SU-DHL-6 (cell line): Measurements from ENCODE around the gene SPEG.

ENCODE experiments used
- CTCF ChIP-seq: fragments of 200-600 bp; sonication (generic); IDR thresholded peaks from one replicate; pipeline ENCODE4 v1.5.1; 2017; ENCODE audit warnings: antibody characterized with exemption, mild to moderate bottlenecking, low read length, moderate library complexity; ENCODE audit not compliant: insufficient read depth, poor library complexity, severe bottlenecking
- EZH2phosphoT487 ChIP-seq: fragments of 200-600 bp; sonication (generic), shearing (Covaris generic); conservative IDR thresholded peaks from 2 replicates; pipeline ENCODE4 v1.6.1; 2018; ENCODE audit warnings: mild to moderate bottlenecking, antibody characterized with exemption, low read length, moderate library complexity, mixed read lengths

DNA sequence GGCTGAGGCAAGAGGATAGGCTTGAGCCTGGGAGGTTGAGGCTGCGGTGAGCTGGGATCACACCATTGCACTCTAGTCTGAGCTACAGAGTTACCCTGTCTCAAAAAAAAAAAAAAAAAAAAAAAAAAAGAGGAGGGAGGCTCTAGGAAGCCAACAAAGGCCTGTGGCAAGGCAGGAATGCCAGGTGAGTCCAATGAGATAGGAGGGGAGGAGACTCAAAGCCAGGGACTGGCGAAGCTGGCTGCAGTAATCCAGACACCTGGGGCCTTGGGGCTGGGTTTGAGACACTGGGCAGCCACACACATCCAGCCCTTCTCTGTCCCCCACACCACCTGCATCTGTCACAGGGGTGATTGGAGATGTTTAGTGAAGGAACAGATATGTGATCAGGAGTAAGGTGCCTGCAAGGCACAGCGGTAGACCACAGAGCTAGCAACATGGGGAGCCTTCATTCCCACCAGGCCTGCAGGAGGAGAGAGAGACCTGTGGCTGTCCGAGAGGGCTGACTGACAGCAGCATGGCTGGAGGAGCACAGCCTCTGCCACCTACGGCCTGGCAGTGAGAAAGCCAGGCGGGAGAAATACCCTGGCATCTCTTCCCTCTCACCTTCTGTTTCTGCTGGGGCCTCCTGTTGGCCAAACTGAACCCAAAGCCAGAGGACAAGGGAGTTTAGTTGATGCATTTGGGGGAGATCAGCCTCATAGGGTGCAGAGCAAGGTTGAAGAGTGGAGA, 99.5 kb downstream of the SPEG start:
- TF ChIP-seq EZH2phosphoT487, result no peak
- TF ChIP-seq CTCF, result no peak
